Left ventricle myocardium inferior (tissue), 1 donor: ENCODE data around the gene PCDHB3. TPM values are rescaled to one million over a fixed set of nuclear protein-coding genes. Genes with fewer than 3 reads are reported as not detected.

Experiments
- DNase-seq: peaks from one replicate; pipeline ENCODE4 v3.0.0-alpha.2; 2020
- H3K27ac ChIP-seq: fragments of 200-600 bp; replicated peaks from 2 replicates; pipeline ENCODE4 v1.8.0; 2021
- H3K27me3 ChIP-seq: fragments of 200-600 bp; 2 replicates; pipeline ENCODE4 v1.8.0; 2021; ENCODE audit warnings: low read depth
- H3K36me3 ChIP-seq: fragments of 200-600 bp; 2 replicates; pipeline ENCODE4 v1.8.0; 2021
- H3K4me1 ChIP-seq: fragments of 200-600 bp; 2 replicates; pipeline ENCODE4 v1.8.0; 2021
- H3K4me3 ChIP-seq: fragments of 200-600 bp; 2 replicates; pipeline ENCODE4 v1.8.0; 2021; ENCODE audit warnings: mild to moderate bottlenecking, moderate library complexity
- H3K9me3 ChIP-seq: fragments of 200-600 bp; replicated peaks from 2 replicates; pipeline ENCODE4 v1.8.0; 2021
- intact Hi-C: fragments of 100-400 bp; cut with micrococcal nuclease; formaldehyde crosslinking; loops from one replicate; pipeline ENCODE4 v1.11.0; 2022
- long read RNA-seq: library from polyadenylated mRNA; unstranded; transcript quantifications from one replicate; pipeline ENCODE4 v2.0.0, GENCODE V29; 2021
- total RNA-seq: library from RNA; stranded (reverse); fragmentation: NEBNext Ultra II Directional; extraction: Animal tissue kit (Norgen Biotek cat#: 25700); gene quantifications from one replicate; pipeline ENCODE4 v1.2.1, GENCODE V29; 2021
- TF ChIP-seq, protein P1 (sequence below): fragments of 200-600 bp; IDR thresholded peaks from 2 replicates; pipeline ENCODE4 v1.8.0; 2021; ENCODE audit warnings: antibody characterized with exemption, mild to moderate bottlenecking, borderline replicate concordance
- donor health status: DM: no; HTN: yes; CAD: no; lungs with severe emphysema.

Gene PCDHB3
- total RNA-seq: 0.77 TPM
- long read RNA-seq: 0 reads

DNA sequence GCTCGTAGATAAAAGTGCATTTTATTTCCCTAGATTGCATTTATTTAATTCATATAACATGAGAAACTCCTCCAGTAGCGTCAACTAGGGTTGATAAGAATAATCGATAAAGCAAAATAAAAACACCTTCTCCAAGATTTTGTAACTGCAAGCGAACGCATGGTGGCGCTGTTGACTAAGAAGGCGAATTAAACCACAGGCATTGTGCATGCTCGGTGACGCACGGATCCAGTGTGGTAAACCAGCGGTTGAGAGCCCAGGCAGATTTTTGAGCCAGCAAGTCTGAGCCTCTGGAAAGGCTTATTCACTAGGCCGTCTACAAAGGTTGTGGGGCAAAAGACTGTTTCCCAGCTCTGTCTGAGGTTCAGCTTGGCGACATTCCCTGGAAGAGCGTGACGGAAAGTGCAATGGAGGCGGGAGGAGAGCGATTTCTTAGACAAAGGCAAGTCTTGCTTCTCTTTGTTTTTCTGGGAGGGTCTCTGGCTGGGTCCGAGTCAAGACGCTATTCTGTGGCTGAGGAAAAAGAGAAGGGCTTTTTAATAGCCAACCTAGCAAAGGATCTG is at the start of gene PCDHB3:
Gene PCDHB3, plus strand, starts transcription at position 231 of the 563 bp plus-strand sequence. Its CDS starts 177 bp downstream, at position 408.
- Histone ChIP-seq H3K9me3 (peaks cover 56% of the 10 kb centered on the region), H3K4me1 (no peaks in the 10 kb centered on the region), H3K4me3 (peak within 1 kb of the TSS; percentile 56), H3K27me3 (peaks cover 69% of the 10 kb centered on the region), H3K36me3 (no peaks in the 10 kb centered on the region), H3K27ac (peak within 1 kb of the TSS; percentile 33)
- intact Hi-C loops: no loop called here
- peak; percentile 40 for DNase-seq
- TF ChIP-seq, protein P1, sequence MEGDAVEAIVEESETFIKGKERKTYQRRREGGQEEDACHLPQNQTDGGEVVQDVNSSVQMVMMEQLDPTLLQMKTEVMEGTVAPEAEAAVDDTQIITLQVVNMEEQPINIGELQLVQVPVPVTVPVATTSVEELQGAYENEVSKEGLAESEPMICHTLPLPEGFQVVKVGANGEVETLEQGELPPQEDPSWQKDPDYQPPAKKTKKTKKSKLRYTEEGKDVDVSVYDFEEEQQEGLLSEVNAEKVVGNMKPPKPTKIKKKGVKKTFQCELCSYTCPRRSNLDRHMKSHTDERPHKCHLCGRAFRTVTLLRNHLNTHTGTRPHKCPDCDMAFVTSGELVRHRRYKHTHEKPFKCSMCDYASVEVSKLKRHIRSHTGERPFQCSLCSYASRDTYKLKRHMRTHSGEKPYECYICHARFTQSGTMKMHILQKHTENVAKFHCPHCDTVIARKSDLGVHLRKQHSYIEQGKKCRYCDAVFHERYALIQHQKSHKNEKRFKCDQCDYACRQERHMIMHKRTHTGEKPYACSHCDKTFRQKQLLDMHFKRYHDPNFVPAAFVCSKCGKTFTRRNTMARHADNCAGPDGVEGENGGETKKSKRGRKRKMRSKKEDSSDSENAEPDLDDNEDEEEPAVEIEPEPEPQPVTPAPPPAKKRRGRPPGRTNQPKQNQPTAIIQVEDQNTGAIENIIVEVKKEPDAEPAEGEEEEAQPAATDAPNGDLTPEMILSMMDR: peak; percentile 50

DNA sequence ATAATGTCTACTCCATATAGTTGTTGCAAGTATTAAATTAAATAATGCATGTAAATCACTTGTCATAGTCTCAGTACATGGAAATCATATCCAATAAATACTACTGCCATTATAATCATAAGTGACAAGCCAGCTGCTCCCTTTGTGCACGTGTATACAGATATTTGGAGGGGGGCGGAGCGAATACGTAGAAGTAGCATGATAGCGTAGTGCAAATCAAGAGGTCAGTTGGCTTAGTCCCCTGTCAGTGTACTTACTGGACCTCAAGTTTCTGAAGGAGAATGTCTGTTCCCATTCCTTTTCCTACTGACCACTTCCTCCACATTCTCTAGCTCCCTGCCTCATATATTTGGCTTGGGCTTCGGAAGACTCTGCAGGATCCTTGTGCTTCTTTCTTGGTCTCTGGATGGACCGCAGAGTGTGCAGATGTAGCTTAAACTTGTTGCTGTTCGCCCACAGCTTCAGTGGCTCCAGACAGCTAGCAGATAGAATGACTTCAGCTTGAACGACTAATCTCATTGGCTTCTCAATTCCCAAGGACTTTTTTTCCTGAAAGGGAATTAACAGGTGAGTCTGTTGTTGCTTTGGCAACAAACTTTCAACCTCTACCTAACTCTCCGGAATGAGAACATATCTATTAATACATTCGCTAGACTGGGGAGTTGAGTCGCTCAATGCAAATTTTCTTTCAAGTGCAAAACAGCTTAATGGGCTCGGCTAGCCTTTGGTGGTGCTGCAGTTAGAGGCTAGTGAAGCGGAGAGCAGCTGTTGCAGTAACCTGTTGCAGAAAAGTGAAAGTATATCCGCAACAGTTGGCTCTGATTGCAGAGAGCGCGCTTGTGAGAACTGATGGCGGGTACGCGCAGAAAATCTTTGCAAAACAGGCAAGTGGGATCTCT is 49.4 kb upstream of the PCDHB3 start, which contains the start of gene PCDHB1:
Gene PCDHB1, plus strand, starts transcription at position 753 of the 899 bp plus-strand sequence. Its CDS starts 97 bp downstream, at position 850.
- no peaks in the 10 kb centered on the region for H3K9me3 ChIP-seq
- no peaks in the 10 kb centered on the region for H3K36me3 ChIP-seq
- TF ChIP-seq, protein P1: no peak
- intact Hi-C loops: no loop called here
- peak within 1 kb of the TSS; percentile 62 for H3K4me3 ChIP-seq
- H3K4me1 ChIP-seq: peaks cover 8% of the 10 kb centered on the region
- no peak for DNase-seq
- no peak within 1 kb of the TSS for H3K27ac ChIP-seq
- peaks cover 92% of the 10 kb centered on the region for H3K27me3 ChIP-seq

DNA sequence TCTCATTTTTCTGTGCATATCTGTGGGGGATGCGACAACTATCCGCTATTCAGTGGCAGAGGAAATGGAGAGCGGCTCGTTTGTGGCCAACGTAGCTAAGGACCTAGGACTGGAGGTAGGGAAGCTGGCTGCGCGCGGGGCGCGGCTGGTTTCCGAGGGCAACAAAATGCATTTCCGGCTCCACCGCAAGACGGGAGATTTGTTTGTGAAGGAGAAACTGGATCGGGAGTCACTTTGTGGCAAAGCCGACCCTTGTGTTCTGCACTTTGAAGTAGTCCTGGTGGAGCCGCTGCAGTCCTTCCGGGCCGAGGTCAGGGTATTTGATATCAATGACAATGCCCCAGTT is 48.8 kb upstream of the PCDHB3 start:
- Histone ChIP-seq H3K9me3 (no peaks in the 10 kb centered on the region), H3K4me1 (peaks cover 8% of the 10 kb centered on the region), H3K27ac (no peak overlapping the region), H3K4me3 (peak overlapping the region; percentile 62), H3K27me3 (peaks cover 91% of the 10 kb centered on the region), H3K36me3 (no peaks in the 10 kb centered on the region)
- no peak for DNase-seq
- intact Hi-C loops: no loop called here
- TF ChIP-seq, protein P1: no peak

DNA sequence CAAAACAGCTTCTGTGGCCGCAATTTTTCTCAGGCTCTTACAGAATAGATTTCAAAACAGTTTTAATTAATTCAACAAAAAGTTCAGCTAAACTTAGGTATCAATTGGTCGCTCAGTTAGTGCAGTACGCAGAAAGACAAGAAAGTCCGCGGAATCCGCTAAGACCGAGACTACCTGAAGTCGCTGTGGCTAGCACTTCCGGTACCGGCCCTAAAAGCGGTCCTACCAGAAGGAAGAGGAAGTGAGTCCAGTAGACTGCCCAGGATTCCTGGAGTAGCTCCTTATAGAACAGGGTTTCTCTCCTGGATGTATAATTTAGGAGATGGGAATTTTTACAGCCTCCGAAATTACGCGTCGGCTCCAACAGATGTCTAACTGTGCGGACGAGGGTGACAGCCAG is 22.4 kb upstream of the PCDHB3 start:
- Histone ChIP-seq H3K27ac (no peak overlapping the region), H3K36me3 (no peaks in the 10 kb centered on the region), H3K9me3 (peaks cover 14% of the 10 kb centered on the region), H3K4me1 (no peaks in the 10 kb centered on the region), H3K27me3 (peaks cover 56% of the 10 kb centered on the region), H3K4me3 (peak overlapping the region; percentile 31)
- intact Hi-C loops: no loop called here
- TF ChIP-seq, protein P1: no peak
- DNase-seq: no peak

DNA sequence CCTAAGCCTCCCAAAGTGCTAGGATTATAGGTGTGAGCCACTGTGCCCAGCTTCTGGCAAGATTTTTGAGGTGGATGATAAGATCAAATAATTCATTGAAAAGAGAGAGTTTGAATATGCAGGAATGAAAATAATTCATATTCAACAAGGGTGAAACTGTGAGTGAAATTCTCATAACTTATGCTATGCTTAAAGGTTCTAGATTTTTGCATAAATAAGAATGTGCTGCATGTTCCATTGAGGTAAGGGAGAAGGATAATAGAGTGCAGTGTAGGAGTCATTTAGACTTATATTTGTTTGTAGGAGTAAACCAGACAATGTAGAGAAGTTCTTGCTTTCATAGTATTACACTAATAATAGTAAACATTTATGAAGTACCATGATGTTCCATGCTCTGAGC is 18.0 kb upstream of the PCDHB3 start:
- Histone ChIP-seq H3K36me3 (no peaks in the 10 kb centered on the region), H3K27ac (no peak overlapping the region), H3K27me3 (peaks cover 68% of the 10 kb centered on the region), H3K9me3 (peaks cover 28% of the 10 kb centered on the region), H3K4me3 (no peak overlapping the region), H3K4me1 (peaks cover 5% of the 10 kb centered on the region)
- intact Hi-C loops: no loop called here
- TF ChIP-seq, protein P1: no peak
- DNase-seq: no peak
